Thoracic aorta endothelial cell (primary cell): ENCODE data around the gene G2E3. TPM values are rescaled to one million over a fixed set of nuclear protein-coding genes. Genes with fewer than 3 reads are reported as not detected.

Source experiments
- small RNA-seq: library from RNA; depleted of rRNA; stranded (forward); fragments of <200 nt; gene quantifications from one replicate; pipeline ENCODE3, GENCODE V24; 2012
- total RNA-seq: library from RNA; depleted of rRNA; stranded (reverse); fragments of >200 nt; gene quantifications from 2 replicates; pipeline ENCODE4 v1.2.3, GENCODE V29; 2012

G2E3 gene, protein sequence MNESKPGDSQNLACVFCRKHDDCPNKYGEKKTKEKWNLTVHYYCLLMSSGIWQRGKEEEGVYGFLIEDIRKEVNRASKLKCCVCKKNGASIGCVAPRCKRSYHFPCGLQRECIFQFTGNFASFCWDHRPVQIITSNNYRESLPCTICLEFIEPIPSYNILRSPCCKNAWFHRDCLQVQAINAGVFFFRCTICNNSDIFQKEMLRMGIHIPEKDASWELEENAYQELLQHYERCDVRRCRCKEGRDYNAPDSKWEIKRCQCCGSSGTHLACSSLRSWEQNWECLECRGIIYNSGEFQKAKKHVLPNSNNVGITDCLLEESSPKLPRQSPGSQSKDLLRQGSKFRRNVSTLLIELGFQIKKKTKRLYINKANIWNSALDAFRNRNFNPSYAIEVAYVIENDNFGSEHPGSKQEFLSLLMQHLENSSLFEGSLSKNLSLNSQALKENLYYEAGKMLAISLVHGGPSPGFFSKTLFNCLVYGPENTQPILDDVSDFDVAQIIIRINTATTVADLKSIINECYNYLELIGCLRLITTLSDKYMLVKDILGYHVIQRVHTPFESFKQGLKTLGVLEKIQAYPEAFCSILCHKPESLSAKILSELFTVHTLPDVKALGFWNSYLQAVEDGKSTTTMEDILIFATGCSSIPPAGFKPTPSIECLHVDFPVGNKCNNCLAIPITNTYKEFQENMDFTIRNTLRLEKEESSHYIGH
- 39.5 and 48.5 TPM in 2 replicates for total RNA-seq

DNA sequence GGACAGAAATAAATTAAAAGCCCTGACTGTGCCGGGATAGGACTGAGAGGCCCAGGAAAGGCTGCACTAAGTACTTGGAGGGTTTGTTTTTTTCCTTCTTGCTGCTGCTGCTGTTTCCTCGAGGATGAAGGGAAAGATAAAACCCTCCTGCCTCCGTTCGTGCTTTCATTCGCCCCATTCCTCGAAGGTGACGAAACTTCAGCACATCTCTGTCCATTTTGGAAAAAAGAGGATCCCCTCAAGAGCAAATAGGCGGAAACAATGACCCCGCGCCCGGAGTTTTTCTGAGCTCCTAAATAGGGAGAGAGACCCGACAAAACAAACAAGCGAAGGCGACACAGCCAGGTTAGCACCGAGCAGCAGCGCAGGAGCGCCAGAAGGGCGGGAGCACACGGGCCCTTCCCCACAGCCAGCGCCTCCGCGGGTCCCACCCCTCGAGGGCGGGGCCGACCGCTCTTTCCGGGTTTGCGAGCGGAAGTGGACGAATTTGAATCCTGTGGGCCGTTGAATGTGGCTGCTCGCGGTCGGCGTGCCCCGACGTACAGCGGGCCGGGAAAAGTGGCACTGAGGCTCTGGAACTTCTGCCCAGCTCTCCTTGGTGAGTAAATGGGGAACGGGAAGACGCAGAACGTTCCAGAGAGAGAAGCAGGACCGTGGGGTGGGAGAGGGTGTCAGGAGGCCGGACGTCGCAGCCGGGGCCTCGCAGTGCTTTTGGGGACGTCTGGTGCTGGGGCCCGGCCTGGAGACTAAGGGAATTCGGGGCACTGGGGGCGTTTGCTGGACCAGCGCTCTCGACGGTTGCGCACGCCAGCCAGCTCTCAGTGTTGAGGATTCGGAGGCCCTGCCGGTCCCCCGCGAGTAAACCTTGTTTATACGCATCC, at the start of gene G2E3:
G2E3 (plus strand) TSS at position 484 of the 881 bp plus-strand sequence. CDS start 21,922 bp downstream, outside the sequence.

DNA sequence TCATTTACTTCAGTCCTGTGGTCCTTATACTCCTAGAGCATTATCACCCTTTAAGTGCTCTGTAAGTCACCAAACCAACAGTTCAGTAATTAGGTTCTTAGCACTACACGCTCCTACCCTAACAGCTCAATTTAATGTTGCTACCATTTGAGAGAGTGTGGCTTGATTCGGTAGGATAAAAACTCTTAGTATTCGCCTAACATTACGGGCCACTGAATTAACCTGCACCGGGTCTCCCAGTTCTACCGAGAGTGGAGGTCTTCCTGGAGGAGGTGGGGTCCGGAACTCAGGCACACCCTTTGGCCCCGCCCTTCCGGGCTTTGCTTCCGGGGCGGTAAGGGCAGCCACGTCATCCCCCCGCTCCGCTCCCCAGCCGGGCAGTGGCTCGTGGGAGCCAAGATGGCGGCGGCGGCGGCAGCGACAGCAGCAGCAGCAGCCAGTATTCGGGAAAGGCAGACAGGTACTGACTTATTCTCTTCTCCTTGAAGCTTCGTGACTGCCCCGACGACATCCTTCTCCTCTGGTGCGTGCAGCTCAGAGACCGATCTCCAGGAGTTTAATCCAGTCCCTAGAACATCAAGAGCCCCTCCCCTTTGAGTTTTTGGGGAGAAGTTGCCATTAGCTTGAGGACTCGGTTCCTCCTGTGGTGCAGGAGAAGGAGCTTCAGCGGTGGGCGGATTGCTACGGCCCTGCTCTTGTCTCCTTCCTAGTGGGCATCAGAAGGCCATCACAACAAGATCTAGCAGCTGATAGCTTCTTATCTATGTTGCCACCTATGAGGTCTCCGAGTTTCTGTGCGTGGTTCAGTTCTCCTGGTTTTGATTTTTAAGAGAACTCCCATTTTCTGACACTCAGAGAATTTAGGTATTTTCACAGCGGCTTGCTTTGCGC, 63.2 kb downstream of the G2E3 start, which contains the start of gene SCFD1:
SCFD1 (plus strand) TSS at position 380 of the 891 bp plus-strand sequence; CDS start at position 400, 20 bp downstream.

Small RNA genes lying within 50 kb of the gene (small RNA-seq; reads per million reads assigned to genes)
- gene RF02271, result not detected

Other genes with a start within 250 kb of the G2E3 start
- gene SCFD1, start 63.2 kb downstream of the G2E3 start, total RNA-seq, result 107 and 115 TPM in 2 replicates